DOHH2 (cell line): ENCODE measurements around the gene BTBD10.

Source experiments
- CTCF ChIP-seq: fragments of 200-600 bp; sonication (generic); IDR thresholded peaks from one replicate; pipeline ENCODE4 v1.5.1; 2014; ENCODE audit warnings: antibody characterized with exemption, mild to moderate bottlenecking, low read depth, low read length; ENCODE audit not compliant: poor library complexity, severe bottlenecking
- EZH2phosphoT487 ChIP-seq: fragments of 200-600 bp; sonication (generic); IDR thresholded peaks from 2 replicates; pipeline ENCODE4 v1.6.1; 2017; ENCODE audit warnings: borderline replicate concordance, mild to moderate bottlenecking, antibody characterized with exemption, low read length, moderate library complexity, mixed read lengths

GRCh38 chr11:13468750-13469149 lies 5.7 kb upstream of the BTBD10 start:
- TF ChIP-seq CTCF = no peak
- TF ChIP-seq EZH2phosphoT487 = no peak
